ENCODE measurements around the gene ZNF221. TPM values are rescaled to one million over a fixed set of nuclear protein-coding genes. Genes with fewer than 3 reads are reported as not detected.

Gene ZNF221
- total and polyA plus RNA-seq, 5 donors from 2014 or later, result 0.56 to 0.96 (median 0.78) TPM; not detected in 1

- DNase-seq (no peak), ATAC-seq (ENCODE audit: low read depth in 2 of 2) (no peak)
- Histone ChIP-seq H3K4me1 (ENCODE audit: control insufficient read depth, insufficient read depth, low read length, poor library complexity, severe bottlenecking) (no peaks in the 10 kb centered on the region), H3K4me3 (ENCODE audit: low read depth, low read length) (peak overlapping the region; percentile 10), H3K36me3 (ENCODE audit: control insufficient read depth, insufficient read depth, low read length) (peaks cover 48% of the 10 kb centered on the region), H3K27ac (ENCODE audit: insufficient read depth, low read length, poor library complexity, severe bottlenecking) (no peak overlapping the region), H3K27me3 (ENCODE audit: control insufficient read depth, insufficient read depth, low read length) (no peaks in the 10 kb centered on the region), H3K9me3 (ENCODE audit: control insufficient read depth in 2 of 2, low read length in 2 of 2) (peaks cover 88 to 100% of the 10 kb centered on the region in 2 experiments)
- Mint-ChIP-seq H3K27me3 (no peaks in the 10 kb centered on the region), H3K27ac (no peak overlapping the region), H3K4me1 (peaks cover 0 to 4% (median 0%) of the 10 kb centered on the region in 4 donors), H3K9me3 (peaks cover 4 to 86% (median 42%) of the 10 kb centered on the region in 7 donors), H3K36me3 (peaks cover 52% of the 10 kb centered on the region), H3K4me3 (no peak overlapping the region)
These were observed 37.6 kb upstream of the ZNF221 start for GRCh38 chr19:43913383-43913782.

DNA sequence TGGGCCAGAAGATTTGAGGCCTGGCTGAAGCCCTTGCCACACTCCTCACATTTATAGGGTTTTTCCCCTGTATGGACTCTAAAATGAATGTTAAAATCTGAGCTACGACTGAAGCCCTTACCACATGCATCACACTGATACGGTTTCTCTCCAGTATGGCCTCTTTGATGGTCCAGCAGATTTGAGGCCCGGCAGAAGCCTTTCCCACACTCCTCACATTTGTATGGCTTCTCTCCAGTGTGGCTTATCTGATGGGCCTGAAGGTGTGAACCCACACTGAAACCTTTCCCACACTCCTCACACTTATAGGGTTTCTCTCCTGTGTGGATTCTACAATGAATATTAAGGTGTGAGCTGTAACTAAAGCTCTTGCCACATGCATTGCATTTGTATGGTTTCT, 37.0 kb upstream of the ZNF221 start:
- Histone ChIP-seq H3K9me3 (ENCODE audit: control insufficient read depth in 2 of 2, low read length in 2 of 2) (peaks cover 89 to 100% of the 10 kb centered on the region in 2 experiments), H3K27ac (ENCODE audit: insufficient read depth, low read length, poor library complexity, severe bottlenecking) (no peak overlapping the region), H3K27me3 (ENCODE audit: control insufficient read depth, insufficient read depth, low read length) (no peaks in the 10 kb centered on the region), H3K36me3 (ENCODE audit: control insufficient read depth, insufficient read depth, low read length) (peaks cover 54% of the 10 kb centered on the region), H3K4me3 (ENCODE audit: low read depth, low read length) (peak overlapping the region; percentile 10), H3K4me1 (ENCODE audit: control insufficient read depth, insufficient read depth, low read length, poor library complexity, severe bottlenecking) (no peaks in the 10 kb centered on the region)
- Mint-ChIP-seq H3K9me3 (peaks cover 4 to 83% (median 41%) of the 10 kb centered on the region in 7 donors), H3K4me3 (no peak overlapping the region), H3K4me1 (peaks cover 0 to 4% (median 0%) of the 10 kb centered on the region in 4 donors), H3K27ac (no peak overlapping the region), H3K27me3 (no peaks in the 10 kb centered on the region), H3K36me3 (peaks cover 57% of the 10 kb centered on the region)
- no peak for ATAC-seq (ENCODE audit: low read depth in 2 of 2)
- no peak for DNase-seq

DNA sequence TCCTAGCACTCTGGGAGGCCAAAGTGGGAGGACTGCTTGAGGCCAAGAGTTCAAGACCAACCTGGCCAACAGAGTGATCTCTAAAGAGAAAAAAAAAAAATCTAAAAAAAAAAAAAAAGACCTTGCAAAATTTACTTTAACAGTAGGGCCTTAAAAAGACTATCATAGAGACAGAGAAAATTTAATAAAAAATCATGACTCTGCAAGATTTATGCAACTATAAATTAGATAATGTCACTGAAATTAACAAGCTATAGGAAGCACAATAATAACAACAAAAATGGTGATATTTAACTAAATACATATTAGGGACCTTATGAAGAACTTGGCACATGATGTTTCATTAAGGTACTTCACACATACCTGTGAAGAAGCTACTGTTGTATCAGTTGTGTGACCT, 27.2 kb upstream of the ZNF221 start:
- ATAC-seq (ENCODE audit: low read depth in 2 of 2), result no peak
- H3K27ac ChIP-seq (ENCODE audit: insufficient read depth, low read length, poor library complexity, severe bottlenecking), result no peak overlapping the region
- Mint-ChIP-seq H3K27me3 (no peaks in the 10 kb centered on the region), H3K4me3 (no peak overlapping the region), H3K27ac (no peak overlapping the region), H3K4me1 (peaks cover 0 to 7% (median 5%) of the 10 kb centered on the region in 4 donors), H3K9me3 (peaks cover 0 to 46% (median 16%) of the 10 kb centered on the region in 7 donors), H3K36me3 (peaks cover 91% of the 10 kb centered on the region)
- H3K36me3 ChIP-seq (ENCODE audit: control insufficient read depth, insufficient read depth, low read length), result peaks cover 97% of the 10 kb centered on the region
- H3K4me1 ChIP-seq (ENCODE audit: control insufficient read depth, insufficient read depth, low read length, poor library complexity, severe bottlenecking), result no peaks in the 10 kb centered on the region
- no peaks in the 10 kb centered on the region for H3K27me3 ChIP-seq (ENCODE audit: control insufficient read depth, insufficient read depth, low read length)
- H3K9me3 ChIP-seq (ENCODE audit: control insufficient read depth in 2 of 2, low read length in 2 of 2), result peaks cover 36 to 37% of the 10 kb centered on the region in 2 experiments
- H3K4me3 ChIP-seq (ENCODE audit: low read depth, low read length), result no peak overlapping the region
- DNase-seq, result no peak

- H3K4me3 Mint-ChIP-seq, result no peak overlapping the region
- H3K4me1 Mint-ChIP-seq, result peaks cover 11 to 20% (median 15%) of the 10 kb centered on the region in 4 donors
- no peaks in the 10 kb centered on the region for H3K27me3 ChIP-seq (ENCODE audit: control insufficient read depth, insufficient read depth, low read length)
- no peak overlapping the region for H3K27ac Mint-ChIP-seq
- H3K27ac ChIP-seq (ENCODE audit: insufficient read depth, low read length, poor library complexity, severe bottlenecking), result no peak overlapping the region
- H3K4me3 ChIP-seq (ENCODE audit: low read depth, low read length), result no peak overlapping the region
- H3K9me3 Mint-ChIP-seq, result peaks cover 2 to 14% (median 5%) of the 10 kb centered on the region in 7 donors
- H3K36me3 ChIP-seq (ENCODE audit: control insufficient read depth, insufficient read depth, low read length), result peaks cover 79% of the 10 kb centered on the region
- ATAC-seq (ENCODE audit: low read depth in 2 of 2), result no peak
- H3K9me3 ChIP-seq (ENCODE audit: control insufficient read depth in 2 of 2, low read length in 2 of 2), result peaks cover 6 to 10% of the 10 kb centered on the region in 2 experiments
- peaks cover 3% of the 10 kb centered on the region for H3K4me1 ChIP-seq (ENCODE audit: control insufficient read depth, insufficient read depth, low read length, poor library complexity, severe bottlenecking)
- no peaks in the 10 kb centered on the region for H3K27me3 Mint-ChIP-seq
- H3K36me3 Mint-ChIP-seq, result peaks cover 81% of the 10 kb centered on the region
- no peak for DNase-seq
These were observed 22.2 kb upstream of the ZNF221 start for GRCh38 chr19:43928820-43929219.

DNA sequence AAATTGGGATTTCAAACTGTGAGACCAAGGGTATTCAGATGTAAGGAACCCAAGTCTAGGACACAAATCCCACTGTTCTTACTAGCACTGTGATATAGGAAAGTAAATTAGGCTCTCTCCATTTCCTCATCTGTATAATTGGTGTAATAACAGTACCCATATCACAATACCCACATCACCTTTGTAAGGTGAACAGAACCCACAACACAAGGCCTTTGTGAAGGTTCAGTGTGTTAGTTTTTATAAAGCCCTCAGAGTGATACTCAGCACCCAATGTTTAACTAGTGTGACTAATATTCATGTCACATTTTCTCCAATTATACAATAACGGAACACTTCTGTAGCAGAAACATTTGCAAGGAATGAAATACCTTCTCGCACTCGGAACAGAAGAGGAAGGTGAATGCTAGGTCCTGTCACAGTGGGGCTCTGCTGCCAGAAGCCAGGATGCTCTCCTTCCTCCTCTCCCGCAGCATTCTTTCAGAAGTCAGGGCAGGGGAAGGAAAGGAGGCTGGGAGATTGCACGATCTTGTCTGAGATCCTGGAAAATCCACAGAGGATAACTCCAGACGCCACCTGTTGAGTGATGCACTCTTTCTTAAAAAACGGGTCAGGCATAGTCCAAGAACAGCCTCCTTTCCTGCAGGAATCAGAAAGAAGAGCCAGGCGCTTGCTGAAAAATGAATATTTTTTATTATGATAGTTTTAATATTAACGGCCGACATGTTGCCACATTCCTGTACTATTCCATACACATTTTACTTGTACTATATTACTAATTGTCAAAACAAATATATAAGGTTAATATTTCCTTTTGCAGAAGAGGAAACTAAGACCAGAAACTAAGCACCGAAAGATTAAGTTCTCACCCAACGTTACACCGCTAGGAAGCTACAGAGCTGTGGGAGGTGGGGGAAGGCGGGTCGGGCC, 16.7 kb upstream of the ZNF221 start:
- Mint-ChIP-seq H3K36me3 (peaks cover 30% of the 10 kb centered on the region), H3K4me1 (peaks cover 16 to 40% (median 19%) of the 10 kb centered on the region in 4 donors), H3K4me3 (peak overlapping the region; percentile 96 to 99 (median 98)), H3K27me3 (no peaks in the 10 kb centered on the region), H3K9me3 (peaks cover 0 to 6% (median 1%) of the 10 kb centered on the region in 7 donors), H3K27ac (peak overlapping the region; percentile 94 to 95 (median 94))
- Histone ChIP-seq H3K4me1 (ENCODE audit: control insufficient read depth, insufficient read depth, low read length, poor library complexity, severe bottlenecking) (peaks cover 11% of the 10 kb centered on the region), H3K27me3 (ENCODE audit: control insufficient read depth, insufficient read depth, low read length) (no peaks in the 10 kb centered on the region), H3K9me3 (ENCODE audit: control insufficient read depth in 2 of 2, low read length in 2 of 2) (peaks cover 0 to 2% of the 10 kb centered on the region in 2 experiments), H3K4me3 (ENCODE audit: low read depth, low read length) (peak overlapping the region; percentile 92), H3K27ac (ENCODE audit: insufficient read depth, low read length, poor library complexity, severe bottlenecking) (peak overlapping the region; percentile 76), H3K36me3 (ENCODE audit: control insufficient read depth, insufficient read depth, low read length) (peaks cover 27% of the 10 kb centered on the region)
- DNase-seq (no peak), ATAC-seq (ENCODE audit: low read depth in 2 of 2) (no peak)

GRCh38 chr19:43934985-43935708, 15.9 kb upstream of the ZNF221 start, which contains the start of gene ZNF45:
TSS of gene ZNF45 (minus strand) at chr19:43935282. CDS start at chr19:43922185, 13,097 bp downstream.
- peaks cover 12 to 40% (median 19%) of the 10 kb centered on the region in 4 donors for H3K4me1 Mint-ChIP-seq

DNA sequence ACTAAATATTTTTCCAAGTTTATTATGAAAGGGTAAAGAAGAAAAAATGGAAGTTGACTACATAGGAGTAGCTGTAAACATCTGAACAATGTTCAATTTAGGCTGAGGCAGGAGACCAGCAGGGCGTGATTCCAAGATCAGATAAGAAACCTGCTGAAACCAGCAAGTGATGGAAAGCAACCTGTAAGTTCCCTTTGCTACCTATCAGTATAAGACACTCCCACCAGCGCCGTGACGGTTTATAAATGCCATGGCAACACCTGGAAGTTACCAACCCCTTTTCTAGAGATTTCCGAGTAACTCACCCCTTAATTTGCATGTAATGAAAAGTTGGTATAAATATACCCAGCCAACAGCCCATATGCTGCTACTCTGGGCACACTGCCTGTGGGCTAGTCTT, 14.8 kb upstream of the ZNF221 start:
- peaks cover 13% of the 10 kb centered on the region for H3K36me3 Mint-ChIP-seq
- Histone ChIP-seq H3K36me3 (ENCODE audit: control insufficient read depth, insufficient read depth, low read length) (peaks cover 10% of the 10 kb centered on the region), H3K27ac (ENCODE audit: insufficient read depth, low read length, poor library complexity, severe bottlenecking) (no peak overlapping the region), H3K27me3 (ENCODE audit: control insufficient read depth, insufficient read depth, low read length) (no peaks in the 10 kb centered on the region), H3K4me3 (ENCODE audit: low read depth, low read length) (no peak overlapping the region), H3K9me3 (ENCODE audit: control insufficient read depth in 2 of 2, low read length in 2 of 2) (peaks cover 0 to 2% of the 10 kb centered on the region in 2 experiments), H3K4me1 (ENCODE audit: control insufficient read depth, insufficient read depth, low read length, poor library complexity, severe bottlenecking) (peaks cover 11% of the 10 kb centered on the region)
- H3K4me3 Mint-ChIP-seq, result peak overlapping the region; percentile 96 to 99 (median 98)
- DNase-seq (no peak), ATAC-seq (ENCODE audit: low read depth in 2 of 2) (no peak)
- H3K27ac Mint-ChIP-seq, result peak overlapping the region in 2 of 3 donors; percentile 24 to 62
- peaks cover 9% of the 10 kb centered on the region for H3K27me3 Mint-ChIP-seq
- peaks cover 0 to 9% (median 2%) of the 10 kb centered on the region in 7 donors for H3K9me3 Mint-ChIP-seq
- peaks cover 11 to 37% (median 16%) of the 10 kb centered on the region in 4 donors for H3K4me1 Mint-ChIP-seq

More at GRCh38 chr19:43934985-43935708, 15.9 kb upstream of the ZNF221 start, which contains the start of gene ZNF45:
- peak within 1 kb of the TSS; percentile 76 for H3K27ac ChIP-seq (ENCODE audit: insufficient read depth, low read length, poor library complexity, severe bottlenecking)
- ATAC-seq (ENCODE audit: low read depth in 2 of 2) (peak; percentile 96 to 98), DNase-seq (peak; percentile 83 to 94 (median 89))
- H3K9me3 ChIP-seq (ENCODE audit: control insufficient read depth in 2 of 2, low read length in 2 of 2), result peaks cover 0 to 2% of the 10 kb centered on the region in 2 experiments
- Mint-ChIP-seq H3K36me3 (peaks cover 22% of the 10 kb centered on the region), H3K9me3 (peaks cover 1 to 7% (median 3%) of the 10 kb centered on the region in 7 donors), H3K27ac (peak within 1 kb of the TSS; percentile 94 to 95 (median 94)), H3K4me3 (peak within 1 kb of the TSS; percentile 96 to 99 (median 98)), H3K27me3 (peaks cover 5% of the 10 kb centered on the region)
- peak within 1 kb of the TSS; percentile 92 for H3K4me3 ChIP-seq (ENCODE audit: low read depth, low read length)
- peaks cover 11% of the 10 kb centered on the region for H3K4me1 ChIP-seq (ENCODE audit: control insufficient read depth, insufficient read depth, low read length, poor library complexity, severe bottlenecking)
- peaks cover 19% of the 10 kb centered on the region for H3K36me3 ChIP-seq (ENCODE audit: control insufficient read depth, insufficient read depth, low read length)
- H3K27me3 ChIP-seq (ENCODE audit: control insufficient read depth, insufficient read depth, low read length), result no peaks in the 10 kb centered on the region

All from CD4-positive, CD25-positive, alpha-beta regulatory T cell (primary cell).